Measurements from ENCODE around the gene SLC46A2.

The SLC46A2 gene

DNA sequence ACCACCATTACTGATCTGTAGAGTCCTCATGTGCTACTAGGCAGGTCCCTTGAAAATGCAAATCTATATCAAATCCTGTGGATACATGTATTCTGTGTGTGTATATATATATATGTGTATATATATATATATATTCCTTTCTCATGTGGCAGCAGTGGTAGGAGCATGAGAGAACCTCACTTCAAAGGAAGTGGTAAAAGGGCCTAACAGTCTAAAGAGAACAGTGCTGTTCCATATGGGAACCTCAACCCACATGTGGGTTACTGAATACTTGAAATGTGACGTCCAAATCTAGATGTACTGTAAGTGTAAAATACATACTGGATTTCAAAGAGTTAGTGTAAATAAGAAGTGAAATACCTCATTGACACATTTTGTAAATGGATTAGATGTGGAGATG lies 5.4 kb downstream of the SLC46A2 start:
- DNase-seq (ENCODE audit: low read depth): no peak

DNA sequence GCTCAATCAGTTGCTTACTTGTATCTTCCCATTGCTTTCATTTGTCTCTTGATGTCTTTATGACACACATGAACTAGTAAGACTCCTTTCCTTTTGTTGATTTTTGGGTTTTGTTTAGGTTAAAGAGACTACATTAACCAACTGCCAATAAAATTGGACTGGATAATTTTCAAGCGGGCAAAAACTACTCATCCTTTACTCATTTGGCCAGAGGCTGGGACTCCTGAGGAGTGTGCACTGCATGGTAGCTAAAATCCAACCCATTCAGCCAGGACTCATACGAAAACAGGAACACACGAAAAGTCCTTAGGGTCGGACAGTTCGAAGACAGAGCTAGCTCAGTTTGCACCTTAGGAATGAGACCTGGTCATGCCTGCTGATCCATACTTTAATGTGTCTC lies 6.0 kb downstream of the SLC46A2 start:
- no peak for DNase-seq (ENCODE audit: low read depth)

DNA sequence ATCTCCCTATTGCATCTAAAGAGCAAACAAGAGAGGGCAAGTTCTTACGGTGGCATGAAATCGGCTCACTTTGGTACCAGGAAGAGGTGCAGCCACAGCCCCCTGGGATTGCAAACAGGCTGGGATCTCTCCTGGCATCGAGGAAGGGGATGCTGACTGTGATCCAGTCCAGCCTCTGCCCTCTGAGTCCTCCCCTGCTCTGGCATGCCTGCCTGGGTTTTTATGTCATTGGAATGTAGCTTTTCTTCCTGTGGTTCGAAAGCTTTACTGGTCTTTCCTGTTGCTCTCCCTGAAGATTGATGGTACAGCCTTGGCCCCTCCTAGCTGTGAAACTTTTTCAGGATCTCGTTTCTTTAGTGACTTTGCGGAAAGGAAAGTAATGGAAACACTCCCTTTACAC lies 6.6 kb downstream of the SLC46A2 start:
- no peak for DNase-seq (ENCODE audit: low read depth)

DNA sequence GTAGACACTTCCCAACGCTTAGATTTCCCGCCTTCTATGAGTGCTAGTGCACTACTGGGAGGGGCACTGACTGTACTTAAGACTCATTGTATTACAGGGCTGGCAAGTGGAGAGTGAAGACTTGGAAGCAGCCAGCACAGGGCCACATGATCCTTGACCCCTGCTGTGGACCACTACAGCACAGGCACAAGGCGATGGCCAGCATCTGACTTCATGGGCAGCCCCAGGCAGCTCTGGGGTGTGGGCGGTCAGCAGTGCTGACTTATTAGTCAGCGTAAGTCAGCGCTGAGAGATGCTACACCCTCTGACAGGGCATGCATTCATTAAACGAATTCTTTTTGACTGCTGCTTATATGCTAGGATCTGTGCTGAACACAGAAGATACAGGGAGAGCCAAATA lies 9.3 kb downstream of the SLC46A2 start:
- DNase-seq (ENCODE audit: low read depth): no peak

DNA sequence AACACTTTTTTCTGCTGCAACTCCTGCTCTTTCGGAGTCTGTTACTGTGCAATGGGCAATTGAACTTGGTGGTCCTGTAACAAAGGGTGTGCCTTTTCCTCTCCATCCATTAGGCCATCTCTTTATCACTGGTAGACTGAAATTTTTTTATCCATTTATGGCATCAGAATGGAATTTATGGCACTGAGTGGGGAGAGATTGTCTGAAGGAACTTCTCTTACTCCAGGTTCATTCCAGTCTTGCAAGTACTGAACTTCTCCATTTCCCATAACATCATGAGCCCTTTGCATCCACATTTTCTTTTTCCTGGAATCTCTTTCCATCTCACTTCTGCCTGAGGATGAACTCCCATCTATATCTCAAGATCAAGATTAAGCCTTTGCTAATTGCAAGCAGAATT lies 10.0 kb downstream of the SLC46A2 start:
- no peak for DNase-seq (ENCODE audit: low read depth)

DNA sequence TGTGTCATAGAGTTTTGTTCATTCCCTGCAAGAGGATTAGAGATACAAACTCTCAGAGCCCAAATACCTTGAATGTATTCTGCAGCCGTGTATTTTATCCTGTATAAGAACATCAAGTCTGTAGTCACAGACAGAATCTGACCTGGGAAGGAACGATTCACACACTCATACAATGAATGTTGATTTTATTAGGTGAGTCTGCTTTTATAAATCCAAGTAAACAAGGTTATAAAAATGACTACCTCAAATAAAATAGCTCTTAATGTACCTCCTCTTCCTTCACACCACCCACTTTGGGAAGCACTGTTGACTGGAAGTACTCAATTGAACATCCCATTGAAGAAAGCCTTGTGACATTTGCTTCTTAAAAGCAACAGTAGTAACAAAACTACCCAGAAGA lies 11.9 kb downstream of the SLC46A2 start:
- no peak for DNase-seq (ENCODE audit: low read depth)

DNA sequence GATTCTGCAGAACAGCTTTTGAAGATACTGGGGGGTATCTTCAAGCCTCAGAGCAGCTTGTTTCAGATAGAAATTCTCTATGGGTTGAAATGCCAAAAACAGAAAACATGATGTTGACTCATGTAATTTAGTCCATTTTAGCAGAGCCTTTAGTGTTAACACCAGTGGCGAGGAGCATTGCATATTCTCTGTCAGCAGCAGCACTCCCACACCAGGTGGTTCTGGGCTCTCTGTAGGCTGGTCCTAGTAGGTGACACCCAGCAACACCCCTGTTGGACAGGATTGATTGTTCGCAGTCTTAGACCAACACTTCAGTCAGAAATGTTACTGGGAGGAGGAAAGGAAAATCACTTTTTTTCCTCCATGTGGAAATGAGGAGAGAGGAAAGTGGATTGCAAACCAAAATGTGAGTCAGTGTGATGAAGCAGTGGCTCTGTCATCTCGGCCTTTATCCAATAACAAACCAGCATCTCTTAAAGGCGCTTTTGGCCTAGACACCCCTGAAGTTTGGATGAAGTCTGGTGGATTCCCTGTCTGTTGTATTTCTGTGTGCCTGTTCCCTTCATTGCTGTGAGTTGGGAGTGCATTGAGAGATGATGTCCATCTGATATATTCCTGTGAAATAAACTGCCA lies 16.8 kb downstream of the SLC46A2 start:
- no peak for DNase-seq (ENCODE audit: low read depth)

DNA sequence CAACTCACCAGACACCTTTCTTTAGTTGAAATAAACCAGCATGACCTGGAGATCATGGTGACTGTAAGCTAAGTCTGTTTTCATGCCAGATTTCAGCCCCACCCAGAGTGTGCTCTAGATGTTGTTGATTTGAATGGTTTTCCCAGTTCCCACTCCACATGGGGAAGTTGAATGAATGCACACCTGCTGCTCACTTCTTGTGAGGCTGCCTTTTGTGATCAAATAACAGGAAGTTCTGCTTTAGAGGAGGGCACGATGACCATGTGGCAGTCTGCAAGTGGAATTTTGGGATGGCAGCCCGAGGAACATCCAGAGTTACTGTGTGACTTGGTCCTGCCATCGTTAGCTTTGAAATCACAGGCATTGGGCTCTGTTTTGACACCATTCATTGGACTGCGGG lies 18.7 kb downstream of the SLC46A2 start:
- no peak for DNase-seq (ENCODE audit: low read depth)

DNA sequence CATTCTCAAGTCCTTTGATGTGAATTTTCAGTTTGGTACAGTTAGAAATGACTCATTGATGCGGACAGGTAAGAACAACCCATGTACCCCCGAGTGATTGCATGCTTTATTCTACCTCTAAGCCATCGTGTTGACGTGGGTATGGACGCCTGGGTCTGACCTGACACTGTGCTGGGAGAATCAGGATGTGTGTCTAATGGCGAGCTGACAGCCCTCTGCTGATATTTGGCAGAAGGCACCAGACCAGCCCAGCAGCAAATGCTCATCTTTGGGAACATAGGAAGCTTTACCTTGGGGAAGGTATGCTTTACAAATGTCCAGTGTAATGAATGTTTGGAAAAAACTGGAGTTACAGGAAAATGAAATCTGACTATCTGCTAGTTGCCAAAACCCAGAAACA lies 20.1 kb downstream of the SLC46A2 start:
- no peak for DNase-seq (ENCODE audit: low read depth)

DNA sequence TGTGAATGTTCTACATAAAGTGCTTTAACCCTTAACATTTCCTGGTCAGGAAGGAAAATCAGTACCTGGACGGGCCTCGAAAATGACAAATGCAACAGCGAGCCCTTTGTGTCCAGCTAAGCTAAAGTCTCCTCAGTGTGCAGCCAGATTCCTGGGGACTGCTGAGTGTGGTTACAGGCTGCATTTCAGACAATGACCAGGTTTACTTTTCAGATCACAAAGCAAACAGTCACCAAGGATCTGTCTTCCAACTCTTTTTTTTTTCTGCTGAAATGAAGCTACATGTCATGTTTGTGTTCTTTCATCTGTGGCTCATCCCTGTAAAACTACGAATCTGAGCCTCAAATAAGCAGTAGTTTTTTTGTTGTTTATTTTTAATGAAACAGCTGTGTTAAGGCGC lies 20.8 kb downstream of the SLC46A2 start:
- no peak for DNase-seq (ENCODE audit: low read depth)

DNA sequence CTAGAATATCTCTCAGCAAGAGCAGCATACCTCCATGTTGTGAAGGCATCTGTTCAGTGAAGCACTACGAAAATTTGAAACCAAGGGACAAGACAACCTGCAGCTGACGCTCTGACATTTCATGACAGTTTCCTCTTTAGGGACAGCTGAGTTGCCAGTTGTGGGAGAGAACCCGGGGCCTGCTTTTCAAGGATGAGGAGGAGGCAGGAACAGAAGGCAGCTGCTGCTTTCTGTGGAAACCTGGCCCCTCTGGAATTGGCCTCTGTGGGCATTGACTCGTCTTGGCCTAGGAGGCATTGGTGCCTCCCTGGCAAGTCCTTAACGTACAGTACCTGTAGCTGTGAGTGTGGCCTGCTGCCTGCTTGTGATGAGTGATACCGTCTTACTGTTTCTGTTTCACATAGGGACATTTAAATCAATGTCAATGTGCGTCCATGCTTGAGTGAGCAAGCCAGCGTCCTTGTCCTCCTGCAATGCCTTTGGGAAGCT lies 21.6 kb downstream of the SLC46A2 start:
- DNase-seq (ENCODE audit: low read depth): no peak

DNA sequence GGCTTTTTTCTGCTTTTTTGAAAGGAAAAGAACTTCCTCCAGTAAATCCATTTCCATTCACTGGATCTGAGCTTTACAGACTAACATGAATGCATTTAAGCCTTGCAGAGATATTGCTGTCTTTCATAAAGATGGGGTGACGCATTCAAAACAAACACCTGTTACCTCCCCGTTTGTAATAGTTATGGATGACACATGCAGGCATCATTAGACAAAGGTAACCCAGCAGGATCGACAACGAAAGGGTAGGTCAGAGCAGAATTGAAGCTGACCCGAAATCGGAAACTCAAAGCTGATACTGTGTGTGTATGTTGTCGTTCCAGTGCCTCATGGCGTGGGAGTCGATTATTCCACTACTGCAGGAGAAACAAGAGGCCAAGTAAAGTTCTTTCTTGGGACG lies 22.2 kb downstream of the SLC46A2 start:
- no peak for DNase-seq (ENCODE audit: low read depth)

DNA sequence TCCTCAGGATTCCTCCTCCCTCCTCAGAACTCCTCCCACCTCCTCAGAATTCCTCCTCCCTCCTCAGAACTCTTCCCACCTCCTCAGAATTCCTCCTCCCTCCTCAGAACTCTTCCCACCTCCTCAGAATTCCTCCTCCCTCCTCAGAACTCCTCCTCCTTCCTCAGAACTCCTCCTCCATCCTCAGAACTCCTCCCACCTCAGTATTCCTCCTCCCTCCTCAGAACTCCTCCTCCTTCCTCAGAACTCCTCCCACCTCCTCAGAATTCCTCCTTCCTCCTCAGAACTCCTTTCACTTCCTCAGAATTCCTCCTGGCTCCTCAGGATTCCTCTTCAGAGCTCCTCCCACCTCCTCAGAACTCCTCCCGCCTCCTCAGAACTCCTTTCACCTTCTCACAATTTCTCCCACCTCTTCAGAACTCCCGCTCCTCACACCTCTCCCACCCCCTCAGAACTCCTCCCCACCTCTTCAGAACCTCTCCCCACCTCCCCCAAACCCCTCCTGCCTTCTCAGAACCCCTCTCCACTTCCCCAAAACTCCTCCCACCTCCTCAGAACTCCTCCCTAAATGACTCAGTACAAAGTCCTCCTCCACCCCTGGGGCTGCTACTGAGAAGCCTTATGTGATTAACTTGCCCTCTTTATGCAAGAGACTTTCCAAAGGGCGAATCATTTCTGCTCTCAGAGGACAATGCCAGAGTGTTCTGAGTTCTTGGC lies 23.2 kb downstream of the SLC46A2 start:
- no peak for DNase-seq (ENCODE audit: low read depth)

DNA sequence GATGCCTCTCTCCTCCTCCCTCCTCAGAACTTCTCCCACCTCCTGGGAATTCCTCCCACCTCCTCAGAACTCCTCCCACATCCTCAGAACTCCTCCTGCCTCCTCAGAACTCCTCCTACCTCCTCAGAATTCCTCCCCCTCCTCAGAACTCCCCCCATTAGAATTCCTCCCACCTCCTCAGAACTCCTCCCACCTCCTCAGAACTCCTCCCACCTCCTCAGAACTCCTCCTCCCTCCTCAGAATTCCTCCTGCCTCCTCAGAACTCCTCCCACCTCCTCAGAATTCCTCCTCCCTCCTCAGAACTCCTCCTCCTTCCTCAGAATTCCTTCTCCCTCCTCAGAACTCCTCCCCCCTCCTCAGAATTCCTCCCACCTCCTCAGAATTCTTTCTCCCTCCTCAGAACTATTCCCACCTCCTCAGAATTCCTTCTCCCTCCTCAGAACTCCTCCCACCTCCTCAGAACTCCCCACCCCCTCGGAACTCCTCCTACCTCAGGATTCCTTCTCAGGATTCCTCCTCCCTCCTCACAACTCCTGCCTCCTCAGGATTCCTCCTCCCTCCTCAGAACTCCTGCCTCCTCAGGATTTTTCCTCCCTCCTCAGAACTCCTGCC lies 23.9 kb downstream of the SLC46A2 start:
- DNase-seq (ENCODE audit: low read depth): no peak

DNA sequence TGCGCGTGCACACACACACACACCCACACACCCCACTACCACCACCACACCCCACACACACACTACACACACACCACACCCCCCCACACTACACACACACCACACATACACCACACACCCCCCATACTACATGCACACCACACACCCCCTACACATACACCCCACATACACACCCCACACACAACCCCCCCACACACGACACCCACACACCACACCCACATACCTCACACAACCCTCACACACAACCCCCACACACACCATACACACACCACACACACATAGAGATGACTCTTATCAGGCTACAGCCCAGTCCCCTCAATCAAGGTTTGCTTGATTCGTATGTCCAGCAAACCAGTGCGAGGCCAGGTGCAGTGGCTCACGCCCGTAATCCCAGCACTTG lies 25.7 kb downstream of the SLC46A2 start:
- no peak for DNase-seq (ENCODE audit: low read depth)

DNA sequence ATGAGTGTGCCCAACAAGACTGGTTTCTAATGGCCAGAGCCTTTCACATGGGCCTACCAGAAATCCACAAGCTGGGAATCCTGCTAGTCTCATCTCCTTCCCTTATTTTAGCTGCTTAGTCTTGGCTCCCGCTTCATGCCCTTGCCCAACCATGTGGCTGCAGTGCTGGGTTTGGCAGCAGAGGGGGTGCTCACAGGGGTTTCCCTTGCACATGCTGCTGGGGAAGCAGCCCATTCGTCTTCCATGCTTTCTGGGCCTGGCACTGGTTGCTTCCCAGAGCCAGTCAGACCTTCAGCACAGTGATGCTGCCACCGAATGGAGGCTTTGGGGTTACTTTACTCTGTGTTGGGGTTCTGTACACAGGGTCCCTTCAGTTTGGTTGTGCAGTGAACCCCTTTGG lies 26.3 kb downstream of the SLC46A2 start:
- no peak for DNase-seq (ENCODE audit: low read depth)

DNA sequence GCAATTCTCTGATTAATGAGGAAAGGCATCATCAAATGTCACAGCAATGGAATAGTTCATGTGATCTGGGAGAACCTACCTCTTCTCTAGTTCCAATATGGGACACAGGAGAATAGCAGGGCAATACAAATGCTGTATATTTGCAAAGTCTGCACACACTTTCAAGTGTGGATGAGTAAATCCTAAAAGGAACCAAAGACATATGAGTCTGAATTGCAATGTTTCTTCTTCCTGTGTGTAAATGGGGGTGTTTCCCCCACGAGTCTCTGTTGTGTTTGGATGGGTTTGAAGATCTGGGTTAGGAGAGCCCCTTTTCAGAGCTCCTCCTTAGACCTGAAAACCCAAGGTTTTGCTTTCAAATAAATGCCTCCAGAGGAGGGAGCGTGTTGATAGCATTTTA lies 26.9 kb downstream of the SLC46A2 start:
- DNase-seq (ENCODE audit: low read depth): no peak

DNA sequence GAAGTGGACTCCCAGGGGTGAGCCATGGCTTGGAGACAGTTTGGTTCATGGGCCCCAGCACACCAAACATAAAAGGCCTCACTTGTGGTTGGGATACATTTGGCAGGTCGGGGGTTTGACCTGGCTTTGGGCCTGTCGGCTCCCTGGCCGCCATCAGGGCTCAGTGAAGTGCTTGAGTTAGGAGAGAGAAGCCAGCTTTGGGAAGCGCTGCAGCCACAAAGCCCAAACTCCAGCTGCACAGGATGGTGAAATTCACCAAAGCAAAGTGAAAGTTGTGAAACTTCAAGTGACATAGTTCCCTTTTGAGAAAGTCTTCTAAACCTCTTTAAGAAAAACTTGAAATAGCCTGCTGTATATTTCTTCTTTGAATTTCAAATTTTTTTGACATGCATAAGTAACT lies 27.5 kb downstream of the SLC46A2 start:
- no peak for DNase-seq (ENCODE audit: low read depth)

DNA sequence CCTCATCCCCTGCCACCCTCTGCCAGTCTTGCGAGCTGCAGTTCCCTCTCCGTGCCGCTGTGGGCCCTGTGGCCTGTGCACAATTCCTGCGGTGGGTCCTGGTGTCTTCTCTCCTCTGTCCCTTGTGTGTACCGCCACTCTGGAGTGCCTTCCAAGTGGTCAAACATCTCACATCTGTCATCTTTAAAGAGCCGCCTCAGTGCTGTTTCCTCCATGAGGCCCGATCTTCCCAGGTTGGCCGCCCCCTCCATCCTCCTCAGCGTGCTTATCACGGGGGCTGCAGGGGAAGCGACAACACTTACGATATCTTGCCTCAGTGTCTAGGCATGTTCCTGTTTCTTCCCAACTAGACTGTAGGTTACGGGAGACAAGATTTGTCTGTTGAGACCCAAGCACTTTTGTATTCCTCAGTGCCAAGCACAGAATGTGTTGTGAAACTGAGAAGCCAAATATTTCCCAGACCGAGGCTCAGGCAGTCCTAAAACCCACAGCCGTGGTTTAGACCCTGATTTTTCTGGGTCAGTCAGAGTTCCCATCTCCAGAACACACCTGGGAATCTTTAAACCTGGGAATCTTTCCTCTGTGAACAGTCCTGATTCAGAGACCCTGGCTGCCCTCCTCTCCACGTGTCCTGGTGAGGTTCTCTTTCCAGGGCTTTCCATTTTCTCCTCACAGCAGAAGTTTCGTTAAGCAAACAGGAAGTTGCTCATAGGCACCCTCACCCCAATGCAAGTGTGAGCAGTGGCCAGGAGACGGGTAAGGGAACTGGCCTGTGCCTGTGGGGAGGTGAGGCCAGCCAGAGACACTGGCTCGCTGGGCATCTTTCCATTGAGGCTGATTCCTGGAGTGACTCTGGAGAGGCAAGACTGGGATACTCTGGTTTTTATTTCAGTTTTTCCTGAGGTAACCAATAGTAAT lies 28.8 kb downstream of the SLC46A2 start:
- no peak for DNase-seq (ENCODE audit: low read depth)

DNA sequence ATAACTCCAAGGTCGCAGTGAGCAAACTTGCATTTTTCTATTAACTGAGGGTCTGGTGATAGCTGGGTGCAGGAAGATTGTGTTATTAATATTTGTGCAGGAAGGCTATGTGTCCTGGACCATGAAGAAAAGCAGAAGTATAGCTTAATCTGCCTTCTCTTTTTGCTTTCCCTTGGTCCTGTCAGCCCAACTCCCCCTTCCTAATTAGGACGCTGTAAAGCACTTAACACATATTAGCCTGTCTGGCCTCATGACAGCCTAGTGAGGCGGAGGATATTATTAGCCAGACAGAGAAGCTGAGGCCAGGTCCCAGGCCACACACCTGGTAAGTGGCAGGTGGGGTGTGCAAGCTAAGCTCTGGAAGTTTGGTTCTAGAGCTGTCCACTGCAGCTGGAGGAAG lies 29.5 kb downstream of the SLC46A2 start:
- no peak for DNase-seq (ENCODE audit: low read depth)

DNA sequence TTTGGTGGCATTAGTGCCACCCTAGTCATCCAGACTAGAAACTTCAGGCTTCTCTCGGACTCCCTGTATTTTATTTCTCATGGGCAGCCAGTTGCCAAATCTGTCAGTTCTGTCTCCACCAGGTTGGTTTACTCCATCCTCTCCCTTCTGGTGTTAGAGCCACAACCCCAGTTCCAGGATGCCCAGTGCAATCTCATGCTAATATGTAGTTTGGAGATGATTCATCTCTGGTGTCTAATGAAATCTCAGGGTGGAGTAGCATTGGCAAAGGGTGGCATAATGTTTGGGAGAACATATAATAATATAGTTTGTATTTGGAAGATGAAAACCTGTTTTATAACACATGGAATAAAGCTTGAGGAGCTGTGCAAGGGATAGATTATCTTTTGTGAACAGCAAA lies 30.2 kb downstream of the SLC46A2 start:
- DNase-seq (ENCODE audit: low read depth): no peak

DNA sequence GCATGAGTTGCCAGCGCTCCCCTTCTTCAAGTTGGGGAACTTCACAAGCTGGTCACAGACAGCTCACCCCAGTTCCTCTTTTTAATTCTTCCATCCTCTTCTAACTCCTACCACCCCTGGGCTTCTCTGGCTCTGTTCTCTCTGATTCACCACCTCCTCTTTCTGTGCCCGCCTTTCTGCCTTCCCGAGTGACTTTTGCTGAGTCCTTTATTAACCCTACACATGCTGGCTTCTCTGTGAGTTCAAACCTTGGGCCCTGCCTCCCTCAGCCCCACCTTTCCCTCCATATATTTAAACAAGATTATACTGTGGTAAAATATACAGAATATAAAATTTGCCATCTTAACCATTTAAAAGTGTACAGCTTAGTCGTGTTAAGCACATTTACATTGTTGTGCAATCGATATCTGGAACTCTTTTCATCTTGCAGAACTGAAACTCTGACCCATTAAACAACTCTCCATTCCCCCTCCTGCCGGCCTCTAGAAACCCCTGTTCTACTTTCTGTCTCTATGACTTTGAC lies 32.0 kb downstream of the SLC46A2 start:
- DNase-seq (ENCODE audit: low read depth): no peak

All from stimulated activated CD4-positive, alpha-beta T cell treated with anti-CD3 and anti-CD28 coated beads, Interleukin-2, amount 100 ng/mL, for 4 hours (primary cell).